NCI-H2171 treated with DMSO at 0.1 percent for 48 hours (cell line): ENCODE data around the gene VPS13D.
"Not testable (repeated sequence)": the region's sequence is repeated elsewhere in the genome, so short reads cannot be mapped to it uniquely, and the experiment has no call there.

Source experiments
- DNase-seq: peaks from one replicate; lab custom pipeline; 2025; lab: John Stamatoyannopoulos, UW

The VPS13D gene

GRCh38 chr1:12201352-12202189 is 28.3 kb upstream of the VPS13D start:
- no peak for DNase-seq

GRCh38 chr1:12202190-12202497 is 27.7 kb upstream of the VPS13D start:
- no peak for DNase-seq

GRCh38 chr1:12202577-12202976 is 27.3 kb upstream of the VPS13D start:
- no peak for DNase-seq

GRCh38 chr1:12203216-12204007 is 26.4 kb upstream of the VPS13D start:
- DNase-seq: no peak

- DNase-seq: no peak
These were observed 25.7 kb upstream of the VPS13D start for GRCh38 chr1:12204140-12204539.

GRCh38 chr1:12204754-12205658 is 24.8 kb upstream of the VPS13D start:
- no peak for DNase-seq

GRCh38 chr1:12206238-12206637 is 23.6 kb upstream of the VPS13D start:
- DNase-seq: no peak

GRCh38 chr1:12206792-12207424 is 22.9 kb upstream of the VPS13D start:
- DNase-seq: no peak

GRCh38 chr1:12208271-12208670 is 21.6 kb upstream of the VPS13D start:
- DNase-seq: no peak

GRCh38 chr1:12208764-12209494 is 20.9 kb upstream of the VPS13D start:
- peak; percentile 61 for DNase-seq

- no peak for DNase-seq
These were observed 20.4 kb upstream of the VPS13D start for GRCh38 chr1:12209495-12209832.

GRCh38 chr1:12215118-12215961 is 14.5 kb upstream of the VPS13D start:
- DNase-seq: no peak

- no peak for DNase-seq
These were observed 10.0 kb upstream of the VPS13D start for GRCh38 chr1:12219800-12220199.

- DNase-seq: no peak
These were observed 8.9 kb upstream of the VPS13D start for GRCh38 chr1:12220890-12221289.

GRCh38 chr1:12222700-12223099 is 7.1 kb upstream of the VPS13D start:
- DNase-seq: not testable (repeated sequence)

- DNase-seq: not testable (repeated sequence)
These were observed 5.7 kb upstream of the VPS13D start for GRCh38 chr1:12224092-12224491.

- no peak for DNase-seq
These were observed 851 bp upstream of the VPS13D start for GRCh38 chr1:12228979-12229378.

- DNase-seq: no peak
These were observed 420 bp upstream of the VPS13D start for GRCh38 chr1:12229386-12229834.

GRCh38 chr1:12230549-12231275 is 882 bp downstream of the VPS13D start:
- DNase-seq: no peak

- no peak for DNase-seq
These were observed 1.4 kb downstream of the VPS13D start for GRCh38 chr1:12231276-12231595.
